Left ventricle myocardium inferior (tissue), 1 donor: ENCODE measurements around the gene PLEKHM2. TPM values are rescaled to one million over a fixed set of nuclear protein-coding genes. Genes with fewer than 3 reads are reported as not detected.
A peak's percentile ranks its signal among the peaks of the same experiment; 100 is the strongest.

Experiments
- DNase-seq: peaks from one replicate; pipeline ENCODE4 v3.0.0-alpha.2; 2020
- H3K27ac ChIP-seq: fragments of 200-600 bp; replicated peaks from 2 replicates; pipeline ENCODE4 v1.8.0; 2021
- H3K27me3 ChIP-seq: fragments of 200-600 bp; 2 replicates; pipeline ENCODE4 v1.8.0; 2021; ENCODE audit warnings: low read depth
- H3K36me3 ChIP-seq: fragments of 200-600 bp; 2 replicates; pipeline ENCODE4 v1.8.0; 2021
- H3K4me1 ChIP-seq: fragments of 200-600 bp; 2 replicates; pipeline ENCODE4 v1.8.0; 2021
- H3K4me3 ChIP-seq: fragments of 200-600 bp; 2 replicates; pipeline ENCODE4 v1.8.0; 2021; ENCODE audit warnings: mild to moderate bottlenecking, moderate library complexity
- H3K9me3 ChIP-seq: fragments of 200-600 bp; replicated peaks from 2 replicates; pipeline ENCODE4 v1.8.0; 2021
- CTCF ChIP-seq: fragments of 200-600 bp; IDR thresholded peaks from 2 replicates; pipeline ENCODE4 v1.8.0; 2021; ENCODE audit warnings: antibody characterized with exemption, mild to moderate bottlenecking, borderline replicate concordance
- intact Hi-C: fragments of 100-400 bp; cut with micrococcal nuclease; formaldehyde crosslinking; loops from one replicate; pipeline ENCODE4 v1.11.0; 2022
- total RNA-seq: library from RNA; stranded (reverse); fragmentation: NEBNext Ultra II Directional; extraction: Animal tissue kit (Norgen Biotek cat#: 25700); gene quantifications from one replicate; pipeline ENCODE4 v1.2.1, GENCODE V29; 2021
- donor health status: DM: no; HTN: yes; CAD: no; lungs with severe emphysema.

PLEKHM2 gene
- total RNA-seq, 1 donor from 2014 or later = 90.3 TPM

GRCh38 chr1:15676010-15676409 lies 8.1 kb upstream of the PLEKHM2 start:
- Histone ChIP-seq H3K27ac (no peak overlapping the region), H3K4me1 (peaks cover 3% of the 10 kb centered on the region), H3K4me3 (no peak overlapping the region), H3K36me3 (no peaks in the 10 kb centered on the region), H3K27me3 (no peaks in the 10 kb centered on the region), H3K9me3 (no peaks in the 10 kb centered on the region)
- intact Hi-C loops = no loop called here
- DNase-seq = no peak
- TF ChIP-seq CTCF = no peak

GRCh38 chr1:15676688-15677661 lies 7.1 kb upstream of the PLEKHM2 start:
- no peak for TF ChIP-seq CTCF
- peaks cover 12% of the 10 kb centered on the region for H3K4me1 ChIP-seq
- no peak for DNase-seq
- no peaks in the 10 kb centered on the region for H3K27me3 ChIP-seq
- H3K27ac ChIP-seq = no peak overlapping the region
- intact Hi-C loops = no loop called here
- no peaks in the 10 kb centered on the region for H3K9me3 ChIP-seq
- no peak overlapping the region for H3K4me3 ChIP-seq
- H3K36me3 ChIP-seq = no peaks in the 10 kb centered on the region

GRCh38 chr1:15678578-15678977 lies 5.5 kb upstream of the PLEKHM2 start:
- no peak overlapping the region for H3K27ac ChIP-seq
- intact Hi-C loops = no loop called here
- H3K27me3 ChIP-seq = no peaks in the 10 kb centered on the region
- H3K36me3 ChIP-seq = no peaks in the 10 kb centered on the region
- DNase-seq = no peak
- H3K4me3 ChIP-seq = no peak overlapping the region
- H3K4me1 ChIP-seq = peaks cover 26% of the 10 kb centered on the region
- H3K9me3 ChIP-seq = no peaks in the 10 kb centered on the region
- TF ChIP-seq CTCF = no peak

GRCh38 chr1:15680131-15680530 lies 4.0 kb upstream of the PLEKHM2 start:
- no peaks in the 10 kb centered on the region for H3K9me3 ChIP-seq
- no peaks in the 10 kb centered on the region for H3K27me3 ChIP-seq
- DNase-seq = no peak
- H3K4me3 ChIP-seq = no peak overlapping the region
- no peaks in the 10 kb centered on the region for H3K36me3 ChIP-seq
- H3K4me1 ChIP-seq = peaks cover 36% of the 10 kb centered on the region
- no peak for TF ChIP-seq CTCF
- no peak overlapping the region for H3K27ac ChIP-seq
- intact Hi-C loops = no loop called here

GRCh38 chr1:15680561-15681348 lies 3.4 kb upstream of the PLEKHM2 start:
- DNase-seq = no peak
- Histone ChIP-seq H3K36me3 (no peaks in the 10 kb centered on the region), H3K27me3 (no peaks in the 10 kb centered on the region), H3K27ac (peak overlapping the region; percentile 94), H3K4me3 (no peak overlapping the region), H3K9me3 (no peaks in the 10 kb centered on the region), H3K4me1 (peaks cover 43% of the 10 kb centered on the region)
- no peak for TF ChIP-seq CTCF
- intact Hi-C loops = no loop called here
